HEK293T (cell line): Measurements from ENCODE around the gene LRP1B.

ENCODE experiments used
- ARNT ChIP-seq: fragments of 450-650 bp; IDR thresholded peaks from 2 replicates; pipeline ENCODE4 v1.6.1; 2017; ENCODE audit warnings: mild to moderate bottlenecking
- BHLHE40 ChIP-seq: fragments of 450-650 bp; IDR thresholded peaks from 2 replicates; pipeline ENCODE4 v1.6.1; 2016; ENCODE audit warnings: mild to moderate bottlenecking, moderate library complexity, borderline replicate concordance
- CTBP1 ChIP-seq: fragments of 450-650 bp; IDR thresholded peaks from 2 replicates; pipeline ENCODE4 v1.6.1; 2016; ENCODE audit warnings: borderline replicate concordance
- ELF4 ChIP-seq: fragments of 450-650 bp; IDR thresholded peaks from 2 replicates; pipeline ENCODE4 v1.6.1; 2017; ENCODE audit warnings: antibody characterized with exemption
- FOXK2 ChIP-seq: fragments of 450-650 bp; IDR thresholded peaks from 2 replicates; pipeline ENCODE4 v1.6.1; 2016; ENCODE audit warnings: mild to moderate bottlenecking
- HDGF ChIP-seq: fragments of 450-650 bp; IDR thresholded peaks from 2 replicates; pipeline ENCODE4 v1.6.1; 2017; ENCODE audit warnings: antibody characterized with exemption, borderline replicate concordance
- L3MBTL2 ChIP-seq: fragments of 450-650 bp; conservative IDR thresholded peaks from 2 replicates; pipeline ENCODE4 v1.6.1; 2016; ENCODE audit warnings: mild to moderate bottlenecking
- NFRKB ChIP-seq: fragments of 450-650 bp; IDR thresholded peaks from 2 replicates; pipeline ENCODE4 v1.6.1; 2016; ENCODE audit warnings: mild to moderate bottlenecking, moderate library complexity
- SP1 ChIP-seq: fragments of 450-650 bp; IDR thresholded peaks from 2 replicates; pipeline ENCODE4 v1.6.1; 2017
- ZNF384 ChIP-seq: fragments of 450-650 bp; IDR thresholded peaks from 2 replicates; pipeline ENCODE4 v1.6.1; 2016
- TF ChIP-seq, protein P1 (sequence below): fragments of 450-650 bp; IDR thresholded peaks from 2 replicates; pipeline ENCODE4 v1.6.1; 2016

DNA sequence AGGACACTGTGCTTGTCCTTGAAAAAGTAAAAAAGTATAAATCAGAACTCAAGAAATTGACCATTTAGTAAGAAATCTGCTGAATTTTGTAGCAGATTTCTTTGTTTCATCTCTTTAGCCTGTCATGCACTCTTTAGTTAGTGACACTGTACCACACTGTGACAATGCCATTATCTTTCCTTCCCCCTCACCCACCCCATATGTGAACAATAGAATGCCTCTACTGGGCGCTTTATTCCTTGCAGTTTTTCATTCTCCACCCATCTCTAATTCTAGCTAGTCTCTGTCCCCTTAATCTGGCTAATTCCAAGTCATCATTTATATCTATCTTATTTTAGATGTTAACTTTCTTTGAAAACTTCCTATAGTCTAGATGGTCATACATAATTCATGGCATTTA is 241.0 kb downstream of the LRP1B start:
- no peak for TF ChIP-seq FOXK2
- TF ChIP-seq L3MBTL2: no peak
- TF ChIP-seq ELF4: no peak
- TF ChIP-seq ARNT: no peak
- no peak for TF ChIP-seq HDGF
- TF ChIP-seq ZNF384: no peak
- no peak for TF ChIP-seq NFRKB
- no peak for TF ChIP-seq SP1
- TF ChIP-seq, protein P1, sequence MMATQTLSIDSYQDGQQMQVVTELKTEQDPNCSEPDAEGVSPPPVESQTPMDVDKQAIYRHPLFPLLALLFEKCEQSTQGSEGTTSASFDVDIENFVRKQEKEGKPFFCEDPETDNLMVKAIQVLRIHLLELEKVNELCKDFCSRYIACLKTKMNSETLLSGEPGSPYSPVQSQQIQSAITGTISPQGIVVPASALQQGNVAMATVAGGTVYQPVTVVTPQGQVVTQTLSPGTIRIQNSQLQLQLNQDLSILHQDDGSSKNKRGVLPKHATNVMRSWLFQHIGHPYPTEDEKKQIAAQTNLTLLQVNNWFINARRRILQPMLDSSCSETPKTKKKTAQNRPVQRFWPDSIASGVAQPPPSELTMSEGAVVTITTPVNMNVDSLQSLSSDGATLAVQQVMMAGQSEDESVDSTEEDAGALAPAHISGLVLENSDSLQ: no peak
- TF ChIP-seq BHLHE40: no peak
- TF ChIP-seq CTBP1: no peak
